Activated gamma-delta T cell (primary cell): Measurements from ENCODE around the gene PTGS2.

Experiments
- DNase-seq: peaks from one replicate; lab custom pipeline; 2025; lab: John Stamatoyannopoulos, UW
- total RNA-seq, 2 donors: gene quantifications; one replicate each; lab custom pipeline; 2026; lab: John Stamatoyannopoulos, UW

Gene PTGS2
- total RNA-seq: 0.15 to 3.8 reads per million in 2 donors

DNA sequence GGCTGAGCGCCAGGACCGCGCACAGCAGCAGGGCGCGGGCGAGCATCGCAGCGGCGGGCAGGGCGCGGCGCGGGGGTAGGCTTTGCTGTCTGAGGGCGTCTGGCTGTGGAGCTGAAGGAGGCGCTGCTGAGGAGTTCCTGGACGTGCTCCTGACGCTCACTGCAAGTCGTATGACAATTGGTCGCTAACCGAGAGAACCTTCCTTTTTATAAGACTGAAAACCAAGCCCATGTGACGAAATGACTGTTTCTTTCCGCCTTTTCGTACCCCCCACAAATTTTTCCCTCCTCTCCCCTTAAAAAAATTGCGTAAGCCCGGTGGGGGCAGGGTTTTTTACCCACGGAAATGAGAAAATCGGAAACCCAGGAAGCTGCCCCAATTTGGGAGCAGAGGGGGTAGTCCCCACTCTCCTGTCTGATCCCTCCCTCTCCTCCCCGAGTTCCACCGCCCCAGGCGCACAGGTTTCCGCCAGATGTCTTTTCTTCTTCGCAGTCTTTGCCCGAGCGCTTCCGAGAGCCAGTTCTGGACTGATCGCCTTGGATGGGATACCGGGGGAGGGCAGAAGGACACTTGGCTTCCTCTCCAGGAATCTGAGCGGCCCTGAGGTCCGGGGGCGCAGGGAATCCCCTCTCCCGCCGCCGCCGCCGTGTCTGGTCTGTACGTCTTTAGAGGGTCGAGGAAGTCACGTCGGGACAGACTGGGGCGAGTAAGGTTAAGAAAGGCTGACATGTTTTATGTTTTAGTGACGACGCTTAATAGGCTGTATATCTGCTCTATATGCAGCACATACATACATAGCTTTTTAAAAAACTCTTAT is at the start of gene PTGS2:
TSS of gene PTGS2 (minus strand) at position 179 of the 817 bp plus-strand sequence. CDS start at position 46, 133 bp downstream.
- DNase-seq: no peak

- DNase-seq: no peak
These were observed 42.6 kb upstream of the PTGS2 start for GRCh38 chr1:186722711-186723309.

GRCh38 chr1:186717286-186717685 is 37.1 kb upstream of the PTGS2 start:
- no peak for DNase-seq

- no peak for DNase-seq
These were observed 35.9 kb upstream of the PTGS2 start for GRCh38 chr1:186715887-186716809.

DNA sequence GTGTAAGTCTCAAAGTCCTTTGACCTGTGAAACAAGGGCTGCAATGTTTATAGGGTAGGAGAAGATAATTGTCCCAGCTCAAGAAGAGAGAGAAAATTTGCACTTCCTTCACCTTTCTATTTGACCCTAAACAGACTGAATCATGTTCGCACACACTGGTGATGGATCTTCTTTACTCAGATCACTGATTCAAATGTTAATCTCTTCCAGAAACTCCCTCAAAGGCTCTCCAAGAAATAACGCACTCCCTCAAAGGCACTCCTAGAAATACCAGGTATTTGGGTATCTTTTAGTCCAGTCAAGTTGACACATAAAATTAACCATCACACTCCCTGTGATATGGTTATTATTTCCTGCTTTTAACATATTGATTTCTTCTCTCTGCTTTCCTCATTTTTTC is 30.5 kb upstream of the PTGS2 start:
- no peak for DNase-seq

DNA sequence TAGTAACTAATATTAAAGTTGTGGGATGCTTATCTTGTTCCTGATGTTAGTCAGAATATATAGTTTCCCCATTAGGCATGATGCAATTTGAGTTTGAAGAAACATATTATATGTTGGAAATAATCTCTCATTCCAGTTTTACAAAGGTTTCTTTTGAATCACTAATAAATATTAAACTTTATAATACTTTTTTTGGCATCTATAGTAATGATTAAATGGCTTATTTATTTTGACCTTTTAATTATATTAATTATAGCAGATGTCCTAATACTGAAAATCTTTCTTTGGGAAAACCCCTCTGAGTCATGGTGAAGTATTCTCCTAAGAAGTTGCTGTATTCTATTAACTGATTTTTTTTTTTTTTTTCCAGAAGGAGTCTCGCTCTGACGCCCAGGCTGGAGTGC is 28.5 kb upstream of the PTGS2 start:
- DNase-seq: no peak

DNA sequence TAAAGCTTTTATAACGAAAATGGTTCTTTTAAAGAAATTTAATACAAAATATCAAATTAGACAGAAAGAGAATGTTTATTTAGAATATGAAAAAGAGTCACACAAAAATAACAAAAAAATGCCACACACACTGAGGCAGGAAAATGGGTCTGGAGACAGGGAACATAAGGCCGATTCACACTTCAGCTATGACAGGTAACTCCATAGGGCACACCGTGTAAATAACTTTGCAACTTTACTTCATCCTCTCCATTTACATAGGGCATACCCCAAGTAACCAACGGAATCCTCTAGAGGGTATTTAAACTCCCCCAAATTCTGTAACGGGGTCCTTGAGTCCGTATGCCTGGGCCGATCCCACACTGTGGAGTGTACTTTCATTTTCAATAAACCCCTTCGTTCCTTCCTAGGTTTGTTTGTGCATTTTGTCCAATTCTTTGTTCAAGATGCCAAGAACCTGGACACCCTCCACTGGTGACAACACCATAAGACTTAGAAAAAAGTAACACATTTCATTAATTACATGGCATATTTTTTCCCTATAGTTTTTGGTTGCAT is 23.1 kb upstream of the PTGS2 start:
- DNase-seq: no peak

DNA sequence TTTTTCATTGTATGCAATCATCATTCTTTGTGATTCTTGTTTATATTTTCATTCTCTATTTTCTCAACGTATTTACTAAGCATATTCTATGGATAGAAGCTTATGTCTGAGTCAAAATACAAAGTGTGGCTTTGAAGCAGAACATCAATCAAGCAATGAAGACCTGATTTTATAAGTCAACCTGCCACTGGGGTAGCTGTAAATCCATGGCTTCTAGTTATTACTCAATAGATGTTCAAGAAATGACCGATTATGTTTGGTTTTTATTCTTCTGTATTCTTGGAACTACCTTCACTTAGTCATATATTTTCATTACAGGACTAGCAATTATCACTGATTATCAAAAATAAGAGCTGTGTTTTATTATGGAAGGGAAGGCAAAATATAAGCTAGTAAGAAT is 20.5 kb upstream of the PTGS2 start:
- no peak for DNase-seq

- DNase-seq: no peak
These were observed 19.3 kb upstream of the PTGS2 start for GRCh38 chr1:186699519-186699918.

DNA sequence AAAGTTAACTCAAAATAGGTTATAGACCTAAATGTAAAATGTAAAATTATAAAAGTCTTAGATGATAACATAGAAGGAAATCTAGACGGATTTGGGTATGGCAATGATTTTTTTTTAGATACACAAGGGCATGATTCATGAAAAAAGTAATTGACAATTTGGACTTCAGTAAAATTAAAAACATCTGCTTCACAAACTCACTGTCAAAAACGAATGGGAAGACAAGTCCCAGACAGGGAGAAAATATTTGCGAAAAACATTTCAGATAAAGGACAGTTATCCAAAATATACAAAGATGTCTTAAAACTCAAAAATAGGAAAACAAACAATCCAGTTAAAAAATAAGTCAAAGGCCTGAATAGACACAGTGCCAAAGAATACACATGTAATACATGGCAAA is 9.7 kb upstream of the PTGS2 start:
- no peak for DNase-seq

GRCh38 chr1:186689376-186689775 is 9.2 kb upstream of the PTGS2 start:
- no peak for DNase-seq

GRCh38 chr1:186683652-186684410 is 3.6 kb upstream of the PTGS2 start:
- DNase-seq: no peak

- DNase-seq: no peak
These were observed 2.5 kb upstream of the PTGS2 start for GRCh38 chr1:186682736-186683135.

DNA sequence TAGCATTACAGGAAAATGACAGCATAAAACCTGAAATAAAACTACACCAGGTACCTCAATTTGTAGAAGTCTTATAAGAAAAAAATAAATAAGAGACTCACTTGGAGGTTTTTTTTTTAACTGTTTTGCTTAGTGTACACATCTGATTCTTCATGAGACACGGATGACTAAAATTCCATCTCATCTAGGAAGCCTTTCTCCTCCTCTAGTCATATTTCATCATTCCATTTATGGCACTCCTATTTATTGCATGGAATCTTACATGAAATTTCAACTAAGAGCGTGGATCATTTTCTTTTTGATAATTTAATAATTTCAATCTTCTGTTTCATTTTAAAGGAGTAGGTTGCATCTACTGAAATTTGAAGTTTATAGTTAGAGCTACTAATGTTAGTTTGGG is 1.6 kb upstream of the PTGS2 start:
- no peak for DNase-seq

DNA sequence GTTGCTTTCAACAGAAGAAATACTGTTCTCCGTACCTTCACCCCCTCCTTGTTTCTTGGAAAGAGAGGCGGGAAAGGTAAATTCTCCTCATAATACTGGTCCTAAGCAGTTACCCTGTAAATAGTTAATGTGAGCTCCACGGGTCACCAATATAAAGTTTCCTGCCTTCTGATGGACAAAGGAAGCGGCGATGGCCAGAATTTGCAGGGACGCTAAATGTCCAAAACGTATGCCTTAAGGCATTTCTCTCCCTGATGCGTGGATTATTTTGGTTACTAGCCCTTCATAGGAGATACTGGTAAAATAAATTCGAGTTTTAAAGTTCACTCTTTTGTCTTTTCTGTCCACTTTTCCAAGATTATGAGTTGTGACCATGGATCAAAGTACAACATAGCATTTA is 898 bp upstream of the PTGS2 start:
- DNase-seq: no peak

DNA sequence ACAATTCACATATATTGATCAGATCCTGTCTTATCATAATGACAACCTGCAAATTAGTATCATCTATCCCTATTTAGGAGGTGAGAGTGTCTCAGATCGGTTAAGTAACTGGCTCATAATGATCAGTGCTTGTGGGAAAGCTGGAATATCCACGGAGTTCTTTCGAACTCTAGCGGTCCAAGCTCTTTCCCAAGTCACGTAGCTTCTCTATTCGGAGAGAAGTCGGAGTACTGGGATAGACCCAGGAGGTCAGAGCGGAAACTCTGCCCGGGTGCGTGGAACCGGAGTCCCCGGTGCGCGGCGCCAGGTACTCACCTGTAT is 339 bp downstream of the PTGS2 start:
- DNase-seq: no peak

DNA sequence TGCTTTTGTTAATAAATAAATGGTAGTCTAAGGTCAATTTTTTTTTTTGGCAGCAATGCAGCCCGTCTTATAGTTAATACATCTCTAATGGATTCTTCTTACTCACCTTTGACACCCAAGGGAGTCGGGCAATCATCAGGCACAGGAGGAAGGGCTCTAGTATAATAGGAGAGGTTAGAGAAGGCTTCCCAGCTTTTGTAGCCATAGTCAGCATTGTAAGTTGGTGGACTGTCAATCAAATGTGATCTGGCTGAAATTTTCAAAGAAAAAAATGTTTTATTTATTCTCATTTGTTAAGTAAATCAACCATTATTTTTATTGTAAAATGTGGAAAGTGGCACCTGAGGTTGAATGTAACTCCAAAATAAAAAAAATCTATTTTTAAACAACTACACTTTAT is 2.1 kb downstream of the PTGS2 start:
- no peak for DNase-seq

DNA sequence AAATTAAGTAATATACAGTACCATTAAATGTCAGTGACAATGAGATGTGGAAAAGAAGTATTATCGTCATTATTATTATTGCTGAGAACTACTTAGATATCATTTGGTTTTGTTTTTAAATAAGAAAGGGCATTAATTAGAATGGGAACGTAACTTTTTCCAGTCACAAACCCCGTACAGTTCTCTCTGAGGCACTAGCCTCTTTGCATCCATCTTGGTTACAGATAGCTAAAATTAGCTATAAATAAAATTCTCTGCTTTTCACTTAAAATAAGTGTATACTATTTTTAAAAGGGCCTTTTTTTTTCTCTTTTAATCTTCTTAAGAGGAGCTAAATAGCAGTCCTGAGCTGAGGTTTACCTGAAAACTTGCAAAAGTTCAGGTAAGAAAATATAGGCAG is 7.6 kb downstream of the PTGS2 start:
- no peak for DNase-seq

DNA sequence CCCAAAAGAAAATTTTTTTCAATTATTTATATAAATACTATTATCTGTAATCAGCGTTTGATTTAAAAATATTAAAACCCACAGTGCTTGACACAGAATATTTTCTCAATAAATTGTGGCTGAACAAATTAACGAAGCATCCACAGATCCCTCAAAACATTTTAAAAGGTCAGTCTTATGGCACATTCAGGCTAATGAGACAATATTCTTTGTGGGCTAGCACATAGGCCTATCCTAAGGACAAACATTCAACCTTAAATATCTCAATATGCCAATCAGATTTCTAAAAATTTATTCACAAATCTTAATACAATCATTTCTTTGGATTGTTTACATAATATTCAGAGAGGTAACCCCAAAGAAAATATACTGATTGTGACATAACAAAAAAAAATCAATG is 8.1 kb downstream of the PTGS2 start:
- no peak for DNase-seq

DNA sequence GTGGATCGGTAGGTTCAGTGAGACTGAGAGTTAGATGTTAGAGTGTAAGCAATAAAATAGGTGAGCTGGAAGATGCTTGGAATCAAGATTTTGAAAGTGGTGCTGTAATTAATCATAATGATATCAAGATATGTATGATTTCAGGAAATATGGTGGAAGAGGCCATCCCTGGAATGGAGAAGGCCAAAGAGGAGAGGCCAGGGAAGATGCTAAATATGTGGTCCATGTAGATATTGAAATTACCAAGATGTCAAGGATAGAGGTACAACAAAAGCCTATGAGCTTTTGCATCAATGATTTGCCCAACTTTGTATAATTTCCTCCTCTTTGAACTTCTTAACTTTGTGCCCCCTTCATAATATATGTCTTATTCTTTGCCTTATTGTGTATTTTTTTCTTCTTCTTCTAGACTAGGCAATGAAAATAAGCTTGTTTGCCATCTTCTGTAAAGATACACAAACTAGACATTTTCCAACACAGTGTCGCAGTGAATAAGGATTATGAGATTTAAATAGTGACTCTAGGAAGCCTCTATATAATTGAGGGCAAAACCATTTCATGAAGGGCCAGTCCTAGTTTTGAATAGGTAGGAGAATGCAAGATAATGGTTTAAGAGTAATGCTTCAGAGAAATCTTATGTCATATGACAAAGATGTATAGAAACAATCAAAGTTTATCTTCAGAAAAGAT is 8.9 kb downstream of the PTGS2 start:
- no peak for DNase-seq
